ENCODE data around the gene CLDN5.
A peak's percentile ranks its signal among the peaks of the same experiment; 100 is the strongest.

The CLDN5 gene

DNA sequence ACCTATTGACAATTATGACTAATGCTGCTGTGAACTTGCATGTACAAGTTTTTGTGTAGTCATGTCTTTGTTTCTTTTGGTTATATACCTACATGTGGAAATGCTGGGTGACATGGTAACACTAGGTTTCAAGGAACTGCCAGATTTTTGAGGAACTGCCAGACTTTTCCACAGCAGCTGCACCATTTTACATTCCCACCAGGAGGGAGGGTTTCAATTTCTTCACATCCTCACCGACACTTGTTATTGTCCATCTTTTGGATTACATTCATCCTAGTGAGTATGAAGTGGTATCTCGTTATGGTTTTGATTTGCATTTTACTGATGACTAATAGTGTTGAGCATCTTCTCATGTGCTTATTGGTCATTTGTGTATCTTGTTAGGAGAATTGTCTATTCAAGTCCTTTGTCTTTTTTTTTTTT, 13.3 kb downstream of the CLDN5 start:
- DNase-seq (ENCODE audit: low read depth in 2 of 2) = peak in 1 of 2 donors; percentile 3
- TF ChIP-seq CTCF (IDR thresholded peaks at IDR 0.05; ENCODE audit: low read depth, low read length) = no peak
- H3K4me3 ChIP-seq (replicated peaks in 1 of 2; ENCODE audit: low read depth in 2 of 2, low read length in 2 of 2) = no peak overlapping the region

- DNase-seq (ENCODE audit: low read depth in 2 of 2) = no peak
- TF ChIP-seq CTCF (IDR thresholded peaks at IDR 0.05; ENCODE audit: low read depth, low read length) = no peak
- no peak overlapping the region for H3K4me3 ChIP-seq (replicated peaks in 1 of 2; ENCODE audit: low read depth in 2 of 2, low read length in 2 of 2)
Observed at GRCh38 chr22:19509923-19510322, 14.3 kb downstream of the CLDN5 start.

DNA sequence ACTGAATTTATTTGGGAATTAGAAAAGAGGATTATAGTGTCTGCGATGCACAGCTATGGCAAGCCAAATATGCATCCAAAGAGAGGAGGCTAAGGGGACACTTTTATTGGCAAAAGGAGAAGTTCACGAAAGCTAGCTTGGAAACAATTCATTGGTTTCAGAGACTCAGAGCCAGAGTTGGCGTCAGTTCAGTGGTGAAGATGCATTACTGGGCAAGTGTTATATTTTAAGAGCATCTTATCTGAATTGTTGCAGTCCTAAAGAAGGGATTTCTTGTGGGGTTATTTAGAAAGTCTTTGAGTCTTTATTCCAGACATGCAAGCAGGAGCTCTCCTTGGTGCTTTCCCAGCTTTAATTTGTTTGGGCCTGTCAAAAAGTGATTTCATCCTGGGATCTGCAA, 15.0 kb downstream of the CLDN5 start:
- TF ChIP-seq CTCF (IDR thresholded peaks at IDR 0.05; ENCODE audit: low read depth, low read length) = no peak
- DNase-seq (ENCODE audit: low read depth in 2 of 2) = no peak
- H3K4me3 ChIP-seq (replicated peaks in 1 of 2; ENCODE audit: low read depth in 2 of 2, low read length in 2 of 2) = no peak overlapping the region

DNA sequence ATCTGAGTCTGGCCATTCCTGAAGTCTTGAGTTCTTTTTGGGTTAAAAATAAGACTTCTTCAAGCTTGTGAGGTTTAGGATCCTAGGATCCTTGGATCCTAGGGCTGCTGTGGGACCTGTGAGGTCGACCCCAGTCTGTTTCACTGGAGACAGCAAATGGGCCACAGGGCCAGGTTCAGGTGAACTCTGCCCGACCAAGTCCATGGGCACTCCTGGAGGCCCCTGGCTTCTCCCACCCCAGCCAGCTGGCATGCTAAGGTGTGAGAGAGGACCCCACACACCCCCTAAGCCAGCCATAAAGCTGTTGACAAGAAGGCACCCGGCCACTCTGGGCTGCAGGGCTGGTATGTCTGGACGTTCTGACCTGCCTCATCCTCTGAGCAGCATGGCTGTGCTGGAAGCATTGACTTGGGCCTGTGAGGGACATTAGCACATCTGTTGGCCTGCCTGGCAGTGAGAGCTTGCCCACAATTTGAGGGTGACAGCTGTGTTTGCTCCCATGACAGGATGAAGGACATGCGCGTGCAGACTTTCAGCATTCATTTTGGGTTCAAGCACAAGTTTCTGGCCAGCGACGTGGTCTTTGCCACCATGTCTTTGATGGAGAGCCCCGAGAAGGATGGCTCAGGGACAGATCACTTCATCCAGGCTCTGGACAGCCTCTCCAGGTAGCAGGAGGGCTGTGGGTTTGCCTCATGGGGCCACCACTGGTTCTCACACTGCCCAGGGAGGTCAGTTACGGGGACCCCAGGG, 16.0 kb downstream of the CLDN5 start:
- no peak overlapping the region for H3K4me3 ChIP-seq (replicated peaks in 1 of 2; ENCODE audit: low read depth in 2 of 2, low read length in 2 of 2)
- DNase-seq (ENCODE audit: low read depth in 2 of 2) = no peak
- no peak for TF ChIP-seq CTCF (IDR thresholded peaks at IDR 0.05; ENCODE audit: low read depth, low read length)

- TF ChIP-seq CTCF (IDR thresholded peaks at IDR 0.05; ENCODE audit: low read depth, low read length) = no peak
- no peak overlapping the region for H3K4me3 ChIP-seq (replicated peaks in 1 of 2; ENCODE audit: low read depth in 2 of 2, low read length in 2 of 2)
- no peak for DNase-seq (ENCODE audit: low read depth in 2 of 2)
Observed at GRCh38 chr22:19507534-19507861, 16.7 kb downstream of the CLDN5 start.

DNA sequence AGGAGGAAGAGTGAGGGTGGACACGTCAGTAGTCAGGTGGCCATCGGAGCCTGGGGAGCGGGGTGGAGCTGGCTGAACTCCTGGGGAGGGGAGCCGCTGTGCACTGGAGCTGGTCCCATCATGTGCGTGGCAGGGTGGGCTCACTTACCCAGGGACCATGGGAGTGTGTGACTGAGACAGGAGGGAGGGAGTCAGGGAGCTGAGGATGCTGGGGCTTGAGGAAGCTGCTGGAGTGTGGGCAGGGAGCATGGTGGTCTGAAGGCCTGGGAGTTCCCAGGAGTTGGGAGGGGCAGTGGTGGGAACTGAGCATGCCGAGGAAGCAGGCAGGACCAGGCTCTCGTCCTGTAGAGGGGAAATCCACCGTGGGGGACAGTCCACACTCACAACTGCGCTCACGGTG, 18.0 kb downstream of the CLDN5 start:
- TF ChIP-seq CTCF (IDR thresholded peaks at IDR 0.05; ENCODE audit: low read depth, low read length) = no peak
- no peak for DNase-seq (ENCODE audit: low read depth in 2 of 2)

GRCh38 chr22:19505735-19506126, 18.5 kb downstream of the CLDN5 start:
- no peak overlapping the region for H3K4me3 ChIP-seq (replicated peaks in 1 of 2; ENCODE audit: low read depth in 2 of 2, low read length in 2 of 2)
- DNase-seq (ENCODE audit: low read depth in 2 of 2) = no peak
- TF ChIP-seq CTCF (IDR thresholded peaks at IDR 0.05; ENCODE audit: low read depth, low read length) = no peak

More for the DNA sequence above, 18.0 kb downstream of the CLDN5 start:
- no peak overlapping the region for H3K4me3 ChIP-seq (replicated peaks in 1 of 2; ENCODE audit: low read depth in 2 of 2, low read length in 2 of 2)
